Activated CD4-positive, CD25-positive, alpha-beta regulatory T cell treated with anti-CD3 and anti-CD28 coated beads, Interleukin-2, amount 50 U/mL, for 72 hours (primary cell): ENCODE data around the gene CCDC167.
A peak's percentile ranks its signal among the peaks of the same experiment; 100 is the strongest.

Experiments used
- DNase-seq: peaks from one replicate; pipeline ENCODE4 v3.0.0; 2021

The CCDC167 gene

DNA sequence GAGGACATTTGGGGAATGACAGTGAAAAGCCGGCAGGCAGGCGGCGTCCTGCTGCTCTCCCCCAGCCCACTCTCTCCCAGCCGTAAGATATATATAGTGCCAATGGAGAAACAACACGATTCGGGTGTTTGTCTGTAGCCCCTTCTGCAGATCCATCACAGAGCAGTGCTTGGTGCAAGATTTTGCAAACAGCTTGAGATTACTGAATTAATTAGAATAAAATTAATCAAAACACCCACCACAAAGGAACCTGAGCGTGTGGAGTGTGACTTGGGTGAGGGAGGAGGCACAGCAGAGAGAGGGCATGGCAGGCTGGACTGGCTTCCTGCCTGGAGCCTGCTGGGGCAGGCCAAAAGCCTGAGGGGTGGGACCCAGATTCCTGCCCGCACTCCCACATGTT lies 28.8 kb upstream of the CCDC167 start:
- no peak for DNase-seq

DNA sequence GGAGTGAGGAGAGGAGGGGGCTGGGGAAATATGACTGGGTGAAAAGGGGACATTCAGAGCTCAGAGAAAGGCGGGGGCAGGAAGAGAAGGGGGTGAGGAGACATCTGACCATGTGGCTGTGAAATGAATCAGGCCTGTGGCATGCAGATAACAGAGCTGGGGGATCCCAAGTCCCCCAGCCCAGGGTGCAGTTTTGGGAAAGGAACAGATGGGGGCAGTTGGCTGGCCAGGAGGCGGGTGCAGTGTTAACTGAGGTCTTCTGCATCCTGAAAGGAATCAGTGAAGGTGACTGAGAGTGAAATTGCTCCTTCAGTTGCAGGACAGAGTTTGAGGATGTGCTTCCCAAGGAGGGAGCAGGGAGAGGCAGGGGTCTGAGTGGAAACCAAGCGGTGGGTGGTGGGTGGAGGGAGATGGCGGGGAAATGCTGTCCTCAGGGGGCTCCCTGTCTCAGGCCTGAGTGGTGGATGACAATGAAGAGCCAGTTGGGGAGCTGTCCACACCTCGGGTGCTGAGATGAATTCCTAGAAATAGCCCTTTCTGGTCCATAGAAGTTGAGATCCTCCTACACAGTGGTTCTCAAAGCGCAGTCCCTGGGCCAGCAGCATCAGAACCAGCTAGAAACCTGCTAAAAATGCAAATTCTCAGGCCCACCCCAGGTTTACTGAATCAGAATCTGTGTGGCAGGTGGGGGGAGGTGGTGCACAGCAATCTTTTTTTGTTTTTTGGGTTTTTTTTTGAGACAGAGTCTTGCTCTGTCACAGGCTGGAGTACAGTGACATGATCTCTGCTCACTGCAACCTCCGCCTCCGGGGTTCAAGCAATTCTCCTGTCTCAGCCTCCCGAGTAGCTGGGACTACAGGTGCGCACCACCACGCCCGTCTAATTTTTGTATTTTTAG lies 26.0 kb upstream of the CCDC167 start:
- DNase-seq, result no peak

DNA sequence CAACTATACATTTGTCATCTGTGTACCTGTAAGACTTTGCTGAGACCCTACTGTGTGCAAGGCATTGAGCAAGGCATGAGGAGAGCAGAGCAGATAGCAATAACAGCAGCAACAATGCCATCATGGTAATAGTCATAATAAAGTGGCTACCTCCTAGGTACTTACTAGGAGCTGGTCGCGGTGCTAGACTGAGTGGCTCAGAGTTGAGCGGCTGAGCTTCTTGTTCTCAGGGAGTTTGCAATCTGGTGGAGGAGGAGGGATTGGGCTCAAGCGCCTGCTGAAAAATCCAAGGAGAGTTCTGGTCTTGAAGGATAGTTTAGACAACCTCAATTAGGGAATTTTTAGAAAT lies 25.3 kb upstream of the CCDC167 start:
- DNase-seq, result no peak

DNA sequence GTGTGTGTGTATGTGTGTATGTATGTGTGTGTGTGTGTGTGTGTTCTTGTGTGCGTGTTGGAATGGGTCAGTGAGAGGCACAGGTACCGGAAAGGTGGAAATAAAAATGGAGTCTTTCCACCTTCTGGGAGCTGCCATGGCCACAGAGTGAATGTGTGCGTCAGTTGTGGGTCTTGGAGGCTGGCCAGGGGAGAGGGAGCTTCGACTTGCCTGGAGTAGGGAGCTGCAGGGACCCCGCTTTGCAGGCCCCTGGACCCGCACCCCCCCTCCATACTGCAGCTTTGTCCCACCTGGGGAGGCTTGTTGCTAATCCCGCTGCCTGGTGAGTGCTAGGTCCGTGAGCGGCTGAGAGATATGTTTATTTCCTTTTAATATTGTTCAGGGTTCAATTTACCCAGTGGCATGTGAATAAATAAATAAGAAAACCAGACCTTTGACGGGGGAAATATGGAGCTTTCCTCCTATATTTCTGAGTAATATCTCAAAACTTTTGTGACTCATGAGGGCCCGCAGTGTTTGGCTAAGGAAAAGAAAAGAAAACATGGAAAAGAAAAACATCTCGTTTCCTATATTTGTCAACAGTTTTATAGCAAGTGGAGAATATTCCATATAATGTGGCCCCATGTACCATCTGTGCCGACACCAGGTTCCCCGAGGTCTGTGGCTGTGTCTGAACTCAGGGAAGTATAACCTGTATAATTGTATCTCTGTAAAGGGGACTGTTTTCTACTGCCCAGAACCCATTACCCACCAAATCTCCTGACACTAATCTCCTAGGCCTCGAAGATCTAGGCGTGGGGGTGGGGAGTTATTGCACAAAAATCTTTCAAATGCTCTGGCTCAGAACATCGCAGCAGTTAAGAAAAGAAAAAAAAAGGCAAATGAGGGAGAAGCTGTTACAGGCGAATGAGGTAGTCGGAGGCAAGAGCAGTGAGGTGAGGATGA lies 24.6 kb upstream of the CCDC167 start:
- DNase-seq, result no peak

DNA sequence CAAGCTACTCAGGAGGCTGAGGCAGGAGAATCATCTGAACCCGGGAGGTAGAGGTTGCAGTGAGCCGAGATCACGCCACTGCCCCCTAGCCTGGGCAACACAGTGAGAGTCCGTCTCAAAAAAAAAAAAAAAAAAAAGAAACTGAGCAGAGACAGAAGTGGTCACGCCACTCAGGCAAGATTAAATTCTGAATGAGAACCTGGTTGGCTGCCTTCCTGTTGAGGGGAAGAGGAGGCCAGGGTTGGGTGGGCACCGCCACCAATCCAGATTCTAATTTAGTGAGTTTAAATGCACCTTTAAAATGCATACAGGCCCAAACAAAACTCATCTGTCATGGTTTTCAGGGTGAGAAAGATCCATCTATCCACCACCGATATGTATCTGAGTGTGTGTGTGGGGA lies 23.7 kb upstream of the CCDC167 start:
- no peak for DNase-seq

DNA sequence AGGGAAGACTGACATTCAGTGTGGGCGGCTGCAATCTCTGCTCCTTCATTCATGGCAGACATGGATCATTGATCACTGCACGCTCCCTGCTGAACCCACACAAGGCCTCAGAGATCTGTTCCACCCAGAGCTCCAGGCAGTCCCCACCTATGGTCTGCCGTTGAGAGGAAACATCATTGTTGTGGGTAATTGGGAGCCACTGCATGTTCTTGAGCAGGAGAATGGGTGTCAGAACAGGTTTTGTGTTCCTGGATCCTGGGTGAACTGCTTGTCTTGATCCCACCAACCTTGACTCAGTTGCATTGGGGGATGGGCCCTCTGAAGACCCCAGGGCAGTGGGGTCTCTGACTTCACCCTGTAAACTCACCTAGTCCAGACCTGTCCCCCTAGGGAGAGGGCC lies 23.1 kb upstream of the CCDC167 start:
- DNase-seq, result no peak

DNA sequence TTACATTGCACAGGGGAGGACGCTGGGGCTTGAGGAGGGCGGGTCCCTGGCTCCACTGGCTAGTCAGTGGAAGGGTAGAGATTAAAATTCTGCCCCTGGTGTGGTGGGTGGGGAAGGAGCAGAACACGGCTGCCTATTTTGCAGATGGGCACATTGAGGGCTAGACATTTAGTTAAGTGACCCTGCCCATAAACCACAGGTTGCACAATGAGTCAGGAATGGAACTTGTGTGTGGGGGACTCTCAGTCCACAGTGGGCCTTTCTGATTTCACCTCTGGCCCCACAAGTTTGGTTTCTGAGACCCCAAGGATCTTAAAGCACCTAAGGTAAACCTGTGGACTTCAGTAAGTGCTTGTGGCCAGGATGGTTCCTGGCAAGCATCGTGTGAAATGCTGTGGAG lies 22.0 kb upstream of the CCDC167 start:
- DNase-seq, result no peak

DNA sequence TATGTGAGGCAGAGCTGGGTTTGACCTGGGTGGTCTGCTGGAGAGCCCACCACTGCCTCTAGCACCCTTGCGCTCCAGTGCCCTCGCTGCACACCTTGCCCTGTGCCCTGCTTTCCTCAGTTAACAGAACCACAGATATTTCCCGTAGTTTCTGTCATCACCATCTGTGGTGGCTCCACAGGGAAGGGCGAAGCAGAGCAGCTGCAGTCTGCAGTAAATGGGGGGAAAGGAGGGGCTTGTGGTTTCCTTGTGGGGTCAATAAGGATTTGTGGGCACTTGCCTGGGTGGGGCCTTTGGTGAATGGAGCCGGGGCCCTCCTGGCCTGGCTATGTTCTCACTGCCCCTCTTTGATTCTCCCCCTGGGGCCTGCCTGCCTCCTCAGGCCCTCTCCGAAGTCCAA lies 21.2 kb upstream of the CCDC167 start:
- no peak for DNase-seq

DNA sequence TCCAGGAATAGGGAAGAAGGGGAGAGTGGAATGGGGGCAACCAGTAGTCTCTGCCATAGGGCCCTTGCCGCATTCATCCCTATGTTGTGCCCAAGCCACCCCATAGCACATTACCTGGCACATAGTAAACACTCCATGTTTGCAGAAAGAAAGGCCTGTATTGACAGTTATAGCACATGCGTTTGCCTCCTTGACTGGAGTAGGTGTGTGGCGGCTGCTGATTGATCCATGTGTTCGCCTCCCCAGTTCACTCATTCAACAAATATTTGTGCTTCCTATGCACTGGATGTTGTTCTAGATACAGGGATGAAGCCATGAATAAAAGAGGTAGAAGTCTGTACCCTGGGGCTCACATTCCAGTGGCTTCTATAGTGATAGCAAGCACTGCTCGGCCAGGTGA lies 19.8 kb upstream of the CCDC167 start:
- DNase-seq, result no peak

DNA sequence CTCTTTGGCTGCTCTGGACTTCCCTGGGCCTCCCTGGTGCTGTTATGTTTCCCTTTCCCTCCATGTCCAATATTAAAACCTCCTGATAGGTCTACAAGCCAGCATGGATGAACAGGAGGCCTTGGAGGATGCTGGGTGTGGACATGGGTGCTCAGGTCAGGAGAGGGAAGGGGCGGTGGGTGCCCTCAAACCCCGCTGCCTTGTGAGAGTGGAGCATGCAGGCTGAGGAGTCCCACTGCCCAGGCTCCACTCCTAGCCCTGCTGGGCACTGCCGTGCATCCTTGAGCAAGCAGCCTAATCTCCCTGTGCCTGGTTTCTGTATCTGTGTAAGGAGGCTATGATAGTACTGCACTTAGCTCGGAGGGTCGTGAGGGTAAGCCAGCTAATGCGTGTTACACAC lies 18.4 kb upstream of the CCDC167 start:
- DNase-seq, result no peak

DNA sequence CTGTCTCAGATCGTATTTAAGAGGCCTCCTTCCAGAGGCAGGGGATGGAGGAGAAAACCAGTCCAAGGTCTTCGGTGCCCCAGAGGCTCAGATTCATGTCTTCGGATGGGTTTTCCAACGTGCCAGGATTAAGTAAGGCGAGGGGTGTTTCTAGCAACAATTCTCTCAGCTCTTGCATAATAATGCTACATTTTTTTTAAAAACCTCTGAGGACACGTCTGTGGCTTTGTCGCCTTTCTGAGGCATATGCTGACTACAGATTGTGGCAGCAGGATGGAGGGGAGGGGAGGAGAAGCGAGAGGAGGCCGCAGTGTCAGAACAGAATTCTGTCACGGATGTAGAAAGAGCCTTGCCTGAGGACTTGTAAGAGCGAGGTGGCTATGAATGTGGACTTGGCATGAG lies 17.7 kb upstream of the CCDC167 start:
- DNase-seq, result peak; percentile 63

DNA sequence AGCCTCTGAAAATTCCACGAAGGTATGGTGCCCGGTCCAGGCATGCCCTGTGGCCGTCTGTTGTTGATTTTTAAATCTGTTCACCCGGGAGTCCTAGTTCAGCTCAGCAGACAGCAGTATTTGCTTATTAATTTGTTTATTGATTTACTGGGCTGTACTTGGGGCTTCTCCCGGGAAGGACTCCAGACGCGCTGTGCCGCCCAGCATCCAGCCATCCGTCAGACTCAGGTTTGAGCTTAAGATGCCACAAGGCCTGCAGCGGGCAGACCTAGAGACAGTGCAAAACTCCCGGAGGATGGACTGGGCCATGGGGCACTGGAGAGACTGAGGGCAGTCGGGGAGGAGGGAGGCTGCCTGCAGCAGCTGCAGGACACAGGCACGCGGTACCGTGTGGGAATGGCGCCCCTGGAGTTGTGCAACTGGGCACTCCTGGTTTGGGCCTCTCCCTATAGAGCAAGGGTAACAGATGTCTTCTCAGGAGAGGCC lies 17.3 kb upstream of the CCDC167 start:
- DNase-seq, result no peak

DNA sequence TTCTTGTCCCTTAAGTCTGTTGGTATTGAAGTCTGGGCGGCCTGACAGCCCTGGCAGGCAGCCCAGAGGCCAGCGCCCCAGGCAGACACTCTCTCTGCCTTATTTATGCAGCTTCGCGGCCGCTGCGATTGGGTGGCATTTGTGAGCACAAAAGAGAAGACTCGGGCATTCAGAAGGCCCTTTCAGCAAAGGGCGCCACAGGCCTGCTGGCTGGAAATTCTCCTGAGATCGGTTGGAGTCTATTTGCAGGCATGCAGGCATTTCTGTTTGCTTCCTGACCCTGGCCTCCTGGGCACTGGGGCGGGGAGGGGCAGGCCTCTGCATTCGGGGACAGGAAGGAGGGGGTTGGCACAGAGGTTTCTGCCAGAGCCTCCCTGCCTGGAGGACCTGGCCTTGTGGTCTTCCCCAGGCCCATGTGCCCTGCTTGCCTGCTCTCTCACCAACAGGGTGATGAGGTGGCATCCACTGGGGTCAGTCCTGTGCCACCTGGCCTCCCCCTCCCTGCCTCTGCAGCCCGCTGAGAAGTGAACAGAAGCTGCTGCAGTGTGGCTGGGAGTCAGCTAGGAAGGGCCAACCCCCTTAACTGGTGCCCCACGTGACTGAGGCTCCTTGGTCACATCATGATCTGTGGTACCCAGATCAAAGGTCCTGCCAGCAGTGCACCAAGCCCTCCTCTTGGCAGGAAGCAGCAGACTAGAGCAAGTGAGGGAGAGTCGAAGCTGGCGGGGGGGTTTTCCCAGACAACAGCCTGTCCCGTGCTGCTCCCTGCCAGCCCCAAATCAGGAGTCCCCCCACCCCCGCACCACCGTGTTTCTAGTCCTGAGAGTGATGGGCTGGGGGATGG lies 16.6 kb upstream of the CCDC167 start:
- peak; percentile 77 for DNase-seq

DNA sequence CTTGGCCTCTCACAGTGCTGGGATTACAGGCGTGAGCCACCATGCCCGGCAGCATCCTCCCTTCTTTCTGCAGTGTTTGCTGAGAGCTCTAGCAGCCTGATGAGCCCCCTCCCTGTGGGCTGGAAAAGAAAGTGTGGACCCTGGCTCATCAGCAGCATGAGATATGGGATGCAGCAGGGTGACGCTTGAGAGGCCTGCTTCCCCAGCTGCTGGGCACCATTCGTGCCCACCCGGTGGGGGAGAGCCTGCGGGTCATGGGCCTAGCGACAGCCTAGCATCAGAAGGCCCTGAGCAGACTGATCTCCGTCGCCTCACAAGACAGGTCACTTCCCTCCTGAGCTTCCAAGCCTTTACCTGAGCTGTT lies 16.0 kb upstream of the CCDC167 start:
- DNase-seq, result no peak

DNA sequence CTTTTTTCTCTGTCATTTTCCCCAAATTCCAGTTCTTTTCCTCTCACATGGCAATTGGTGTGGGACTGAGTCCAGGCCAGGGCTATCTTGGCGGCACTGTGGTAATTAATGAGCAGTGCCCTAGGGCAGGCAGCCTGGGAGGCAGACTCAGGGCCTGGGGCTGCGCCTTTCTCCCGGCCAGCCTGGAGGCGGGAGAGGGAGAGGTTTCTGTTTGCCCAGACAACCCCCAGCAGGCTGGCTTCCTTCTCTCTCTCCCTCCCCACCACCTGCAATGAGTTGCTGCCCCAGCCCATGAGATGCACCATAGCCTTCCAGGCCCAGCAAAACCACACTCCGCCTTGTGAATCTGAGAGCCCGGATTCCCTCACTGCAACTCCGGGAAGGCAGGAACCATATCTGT lies 15.1 kb upstream of the CCDC167 start:
- no peak for DNase-seq

DNA sequence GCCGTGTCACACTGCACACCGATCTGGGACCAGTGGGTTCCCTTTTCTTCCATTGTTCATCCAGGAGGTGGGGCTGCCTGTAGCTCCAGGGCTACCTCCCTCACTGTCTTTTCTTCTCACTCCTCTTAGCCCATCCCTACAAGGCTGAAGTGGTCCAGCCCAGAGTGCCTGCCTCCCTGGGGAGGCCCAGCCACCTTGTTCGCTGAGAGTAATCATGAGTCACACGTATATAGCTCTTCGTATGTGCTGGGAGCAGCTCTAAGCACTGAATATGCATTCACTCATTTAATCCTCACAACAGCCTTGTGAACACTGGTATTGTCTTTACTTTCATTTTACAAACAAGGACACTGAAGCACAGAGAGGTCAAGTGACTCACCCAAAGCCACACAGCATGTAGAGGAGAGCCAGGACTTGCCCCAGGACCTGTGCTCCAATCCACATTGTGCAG lies 14.7 kb upstream of the CCDC167 start:
- no peak for DNase-seq

DNA sequence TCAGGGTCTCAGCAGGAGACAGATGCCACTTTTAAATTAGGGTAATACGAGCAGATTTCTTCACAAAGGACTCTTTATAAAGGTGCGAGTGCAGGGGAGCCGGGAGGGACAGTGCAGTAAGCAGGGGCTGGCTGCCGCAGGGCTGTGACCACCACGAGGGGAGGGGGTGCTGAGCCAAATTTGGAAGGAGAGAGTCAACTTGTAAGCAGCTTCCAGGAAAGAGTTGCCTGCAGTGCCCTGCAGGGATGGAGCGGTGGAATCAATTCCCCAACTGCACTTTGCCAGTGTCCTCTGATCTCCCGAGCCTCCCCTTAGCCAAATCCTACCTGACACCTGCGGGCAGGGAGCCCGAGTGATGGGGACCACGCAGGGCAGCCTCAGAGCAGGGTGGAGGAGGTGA lies 13.9 kb upstream of the CCDC167 start:
- no peak for DNase-seq

DNA sequence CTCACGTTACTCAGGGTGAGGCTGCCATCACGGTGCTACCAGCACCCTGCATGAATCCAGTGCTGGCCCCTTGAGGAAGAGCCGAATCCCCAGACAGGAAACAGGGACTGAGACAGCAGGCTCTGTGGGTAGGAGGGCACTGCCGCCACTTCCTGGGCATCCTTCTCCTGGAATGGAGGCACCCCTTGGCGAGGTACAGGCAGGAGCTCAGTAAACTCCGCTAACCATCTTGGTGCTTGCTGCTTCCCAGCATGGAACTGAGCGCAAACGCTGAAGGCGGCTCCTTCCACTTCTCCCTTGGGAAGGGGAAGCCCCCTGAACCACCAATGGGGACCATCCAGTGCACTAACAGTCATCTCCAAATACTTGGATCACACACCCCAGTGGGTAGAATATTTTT lies 13.5 kb upstream of the CCDC167 start:
- no peak for DNase-seq

DNA sequence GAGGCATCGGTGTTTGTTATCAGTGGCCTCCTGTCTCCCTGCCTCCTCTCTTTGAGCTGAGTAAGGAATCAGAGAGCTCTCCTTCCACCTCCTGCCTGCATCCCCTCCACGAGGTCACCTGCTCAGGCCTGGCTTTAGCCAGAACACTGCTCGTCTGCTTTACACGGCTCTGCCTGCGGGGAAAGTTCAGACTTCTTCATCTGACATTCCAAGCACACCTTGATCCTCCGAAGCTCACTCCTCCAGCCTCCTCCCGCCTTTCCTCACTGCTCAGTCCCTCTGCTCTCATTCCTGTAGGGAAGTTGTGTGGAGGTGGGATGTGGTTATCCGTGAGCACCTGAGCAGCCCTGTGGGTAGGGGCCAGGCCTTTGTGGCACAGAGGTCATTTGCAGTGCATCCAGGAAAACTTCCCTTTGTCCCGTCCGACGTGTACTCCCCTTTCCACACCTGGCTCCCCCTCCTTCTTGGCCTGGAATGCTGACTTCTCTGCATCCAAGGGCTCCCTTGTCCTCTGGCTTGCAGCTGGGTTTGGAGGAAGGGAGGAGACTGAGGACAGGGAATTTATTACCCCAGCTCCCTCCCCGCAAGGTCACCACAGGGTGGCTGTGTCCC lies 12.8 kb upstream of the CCDC167 start:
- no peak for DNase-seq

DNA sequence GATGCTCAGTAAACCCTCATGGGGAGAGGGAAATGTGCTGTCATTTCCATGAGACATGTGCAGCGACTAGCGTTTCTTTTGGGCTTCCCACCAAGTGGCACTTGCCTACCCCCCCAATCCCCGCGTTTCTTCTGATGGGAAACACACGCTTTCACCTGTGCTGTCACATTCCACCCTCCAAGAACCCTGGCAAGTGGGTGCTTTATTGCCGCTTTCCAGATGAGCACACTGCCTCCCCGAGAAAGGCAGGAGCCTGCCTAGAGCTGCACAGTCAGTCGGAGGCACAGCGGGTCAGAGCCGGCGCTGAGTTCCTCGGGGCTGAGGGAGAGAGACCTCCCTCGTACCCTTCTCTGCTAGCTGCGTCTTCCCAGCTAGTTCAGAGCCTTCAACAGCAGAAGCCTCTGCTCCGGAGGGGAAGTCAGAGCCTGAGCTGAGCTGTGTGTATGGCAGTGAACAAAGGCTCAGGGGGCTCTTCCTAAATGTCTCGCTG lies 12.3 kb upstream of the CCDC167 start:
- DNase-seq, result no peak

DNA sequence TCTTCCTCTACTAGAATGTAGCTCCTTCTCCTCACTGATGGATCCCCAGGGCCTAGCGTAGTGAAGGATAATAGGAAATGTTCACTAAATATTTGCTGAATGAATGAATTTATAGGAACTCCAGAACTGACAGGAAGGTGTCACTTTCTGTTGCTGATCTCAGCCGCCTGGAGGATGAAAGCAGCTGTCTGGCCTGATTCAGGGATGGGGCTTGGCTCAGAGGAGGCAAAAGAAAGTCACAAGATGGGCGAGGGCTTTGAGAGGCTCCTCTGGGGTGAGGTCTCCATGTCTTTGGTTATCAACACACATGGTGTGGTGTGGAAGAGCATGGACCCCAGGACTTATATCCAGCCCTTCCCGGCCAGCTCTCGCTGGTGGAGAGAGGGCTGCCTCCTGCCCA lies 11.5 kb upstream of the CCDC167 start:
- DNase-seq, result no peak

DNA sequence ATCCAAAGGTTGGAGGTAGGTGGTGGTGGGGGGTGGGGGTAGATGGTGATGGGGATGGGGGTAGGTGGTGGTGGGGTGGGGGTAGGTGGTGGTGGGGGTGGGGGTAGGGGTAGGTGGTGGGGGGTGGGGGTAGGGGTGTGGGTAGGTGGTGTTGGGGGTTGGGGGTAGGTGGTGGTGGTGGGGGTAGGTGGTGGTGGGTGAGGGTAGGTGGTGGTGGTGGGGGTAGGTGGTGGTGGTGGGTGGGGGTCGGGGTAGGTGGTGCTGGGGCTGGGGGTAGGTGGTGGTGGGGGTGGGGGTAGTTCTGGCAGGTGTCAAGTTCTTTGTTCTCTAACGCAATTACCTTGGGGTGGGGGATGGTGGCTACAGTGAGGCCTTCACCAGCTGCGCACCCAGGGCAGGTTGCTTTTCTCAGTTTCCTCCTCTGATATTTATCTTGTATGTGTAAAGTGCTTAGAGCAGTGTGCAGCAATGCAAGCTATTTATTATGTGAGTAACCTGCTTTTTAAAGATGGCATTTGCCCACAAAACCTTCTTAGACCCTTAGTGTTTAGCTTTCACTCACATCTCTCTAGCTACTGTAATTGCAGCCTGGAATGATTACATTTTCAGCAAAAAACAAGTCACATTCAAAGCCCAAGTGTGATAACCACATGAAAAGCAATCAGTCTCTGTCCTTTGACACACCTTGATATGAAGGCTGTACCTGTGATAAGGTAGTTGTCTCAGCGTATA lies 8.2 kb upstream of the CCDC167 start:
- no peak for DNase-seq
